Measurements from ENCODE around the gene GPR107. TPM values are rescaled to one million over a fixed set of nuclear protein-coding genes. Genes with fewer than 3 reads are reported as not detected.
"Not testable (repeated sequence)": the region's sequence is repeated elsewhere in the genome, so short reads cannot be mapped to it uniquely, and the experiment has no call there.

The GPR107 gene
- 10 to 100 TPM; 30.9 to 40.3 (median 35.8) TPM for polyA plus RNA-seq (ENCODE audit: insufficient read length in 10 of 10)
- long read RNA-seq, donor 1, full-length matches to known transcripts = 1 of 1 reads
- long read RNA-seq, donor 1, partial matches to known transcripts = 0 of 1 reads
- long read RNA-seq, donor 1, other reads (novel, unspliced or antisense) = 0 of 1 reads
- long read RNA-seq, donor 2, full-length matches to known transcripts = 1 of 7 reads
- long read RNA-seq, donor 2, partial matches to known transcripts = 6 of 7 reads
- long read RNA-seq, donor 2, other reads (novel, unspliced or antisense) = 0 of 7 reads
- long read RNA-seq, donor 3 = 0 reads
- long read RNA-seq, donor 4, full-length matches to known transcripts = 2 of 2 reads
- long read RNA-seq, donor 4, partial matches to known transcripts = 0 of 2 reads
- long read RNA-seq, donor 4, other reads (novel, unspliced or antisense) = 0 of 2 reads
- long read RNA-seq, donor 5, full-length matches to known transcripts = 2 of 2 reads
- long read RNA-seq, donor 5, partial matches to known transcripts = 0 of 2 reads
- long read RNA-seq, donor 5, other reads (novel, unspliced or antisense) = 0 of 2 reads
- long read RNA-seq, donor 6, partial matches to known transcripts = 5 of 5 reads
- long read RNA-seq, donor 6, other reads (novel, unspliced or antisense) = 0 of 5 reads
- long read RNA-seq, donor 7, full-length matches to known transcripts = 1 of 1 reads
- long read RNA-seq, donor 7, partial matches to known transcripts = 0 of 1 reads
- long read RNA-seq, donor 7, other reads (novel, unspliced or antisense) = 0 of 1 reads
- long read RNA-seq, donor 8, full-length matches to known transcripts = 1 of 9 reads
- long read RNA-seq, donor 8, partial matches to known transcripts = 8 of 9 reads
- long read RNA-seq, donor 8, other reads (novel, unspliced or antisense) = 0 of 9 reads
- long read RNA-seq, donor 9 = 0 reads

- DNase-seq = peak; percentile 76 to 94 (median 82)
Measured at GRCh38 chr9:130053504-130054324, at the start of gene GPR107. Gene GPR107, plus strand, starts transcription at chr9:130053906. Its CDS starts 27 bp downstream, at chr9:130053933.

DNA sequence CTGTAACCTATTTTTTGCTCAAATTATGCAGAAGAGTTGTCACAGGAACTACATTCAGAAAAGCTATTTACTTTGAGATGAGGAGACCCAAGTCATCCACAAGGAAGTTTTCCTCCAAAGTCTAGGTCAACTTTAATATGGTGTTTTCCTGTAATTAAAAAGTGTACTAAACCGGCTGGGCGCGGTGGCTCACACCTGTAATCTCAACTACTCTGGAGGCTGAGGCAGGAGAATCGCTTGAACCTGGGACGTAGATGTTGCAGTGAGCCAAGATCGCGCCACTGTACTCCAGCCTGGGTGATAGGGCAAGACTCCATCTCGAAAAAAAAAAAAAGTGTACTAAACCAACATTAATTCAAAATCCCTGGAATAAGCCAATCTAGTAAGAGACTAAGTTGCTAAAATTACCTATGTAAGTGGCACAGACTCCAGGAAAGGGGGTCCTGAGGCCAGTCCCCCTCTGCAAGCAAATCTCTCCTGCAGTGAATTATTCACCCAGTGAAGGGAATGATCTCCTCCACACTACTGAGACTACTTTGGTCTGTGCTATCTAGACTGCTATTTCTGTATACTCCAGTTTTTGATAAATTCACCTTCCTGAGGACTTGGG lies 49.7 kb upstream of the GPR107 start:
- no peak for DNase-seq

DNA sequence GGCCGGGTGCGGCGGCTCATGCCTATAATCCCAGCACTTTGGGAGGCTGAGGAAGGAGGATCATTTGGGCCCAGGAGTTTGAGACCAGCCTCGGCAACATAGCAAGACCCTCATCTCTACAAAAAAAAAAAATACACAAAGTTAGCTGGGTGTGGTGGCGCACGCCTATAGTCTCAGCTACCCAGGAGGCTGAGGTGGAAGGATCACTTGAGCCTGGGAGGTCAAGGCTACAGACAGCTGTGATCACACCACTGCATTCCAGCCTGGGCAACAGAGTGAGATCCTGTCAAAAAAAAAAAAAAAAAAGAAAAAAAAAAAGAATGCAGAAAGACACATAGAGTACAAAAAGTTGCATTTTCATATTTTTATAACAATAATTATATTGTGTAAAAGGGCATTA lies 46.8 kb upstream of the GPR107 start:
- not testable (repeated sequence) for DNase-seq

- no peak for DNase-seq
Measured at GRCh38 chr9:130008538-130008937, 45.2 kb upstream of the GPR107 start.

DNA sequence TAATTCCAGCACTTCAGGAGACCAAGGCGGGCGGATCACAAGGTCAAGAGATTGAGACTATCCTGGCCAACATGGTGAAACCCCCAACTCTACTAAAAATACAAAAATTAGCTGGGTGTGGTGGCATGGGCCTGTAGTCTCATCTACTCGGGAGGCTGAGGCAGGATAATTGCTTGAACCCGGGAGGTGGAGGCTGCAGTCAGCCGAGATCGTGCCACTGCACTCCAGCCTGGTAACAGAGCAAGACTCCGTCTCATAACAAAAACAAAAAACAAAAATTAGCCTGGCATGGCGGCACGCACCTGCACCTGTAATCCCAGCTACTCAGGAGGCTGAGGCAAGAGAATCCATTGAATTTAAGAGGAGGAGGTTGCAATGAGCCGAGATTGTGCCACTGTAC lies 44.2 kb upstream of the GPR107 start:
- not testable (repeated sequence) for DNase-seq

DNA sequence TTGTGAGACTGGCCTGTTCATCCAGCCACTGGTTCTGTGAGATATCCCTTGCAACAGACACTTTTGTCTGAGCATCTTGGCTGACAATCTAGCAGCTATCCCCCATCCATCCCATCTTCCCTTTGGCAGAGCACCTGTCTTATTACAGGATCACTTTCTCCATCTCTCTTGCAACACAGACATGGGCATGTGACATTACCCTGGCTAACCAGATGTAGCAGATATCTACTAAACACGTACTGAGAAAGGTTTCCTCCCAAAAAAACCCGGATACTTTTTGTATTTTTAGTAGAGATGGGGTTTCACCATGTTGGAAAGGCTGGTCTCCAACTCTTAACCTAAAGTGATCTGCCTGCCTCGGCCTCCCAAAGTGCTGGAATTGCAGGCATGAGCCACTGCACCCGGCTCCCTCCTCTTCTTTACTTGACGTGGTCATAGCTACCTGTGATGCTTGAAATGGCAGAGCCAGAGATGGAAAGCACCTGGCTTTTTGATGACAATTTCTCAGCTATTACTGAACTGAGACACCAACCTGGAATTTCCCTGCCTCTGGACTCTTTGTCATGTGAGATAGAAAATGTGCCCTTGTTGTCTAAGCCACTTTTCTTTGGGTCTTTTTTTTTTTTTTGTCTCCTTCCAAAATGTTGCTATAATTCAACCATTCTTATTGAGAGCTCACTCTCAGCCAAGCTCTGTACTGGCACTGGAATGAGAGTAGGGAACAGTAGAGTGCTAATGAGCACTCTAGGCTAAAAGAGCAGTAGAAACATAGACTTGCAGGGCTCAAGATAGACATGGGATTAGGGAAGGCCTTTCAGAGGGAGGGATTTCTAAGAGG lies 43.3 kb upstream of the GPR107 start:
- no peak for DNase-seq

- DNase-seq = no peak
Measured at GRCh38 chr9:130013326-130013725, 40.4 kb upstream of the GPR107 start.

GRCh38 chr9:130015353-130016019 lies 38.2 kb upstream of the GPR107 start:
- DNase-seq = no peak

DNA sequence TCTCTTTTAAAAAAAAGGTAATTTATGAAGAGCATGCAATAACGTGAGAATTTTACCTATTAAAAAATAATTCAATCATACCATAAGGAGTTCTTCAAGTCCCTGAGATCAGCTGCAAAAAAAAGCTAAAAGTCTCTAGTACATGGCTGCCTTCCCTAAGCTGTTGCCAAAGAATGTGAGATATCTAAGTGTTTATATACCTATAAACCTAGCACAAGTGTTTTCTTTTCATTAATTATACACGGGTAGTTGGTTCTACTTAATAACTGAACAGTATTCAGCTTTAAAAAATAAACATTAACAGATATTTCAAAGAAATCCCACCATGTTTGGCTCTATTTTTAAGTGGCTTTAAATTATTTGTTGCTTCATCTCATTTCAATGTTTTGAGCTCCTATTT lies 36.6 kb upstream of the GPR107 start:
- DNase-seq = no peak

DNA sequence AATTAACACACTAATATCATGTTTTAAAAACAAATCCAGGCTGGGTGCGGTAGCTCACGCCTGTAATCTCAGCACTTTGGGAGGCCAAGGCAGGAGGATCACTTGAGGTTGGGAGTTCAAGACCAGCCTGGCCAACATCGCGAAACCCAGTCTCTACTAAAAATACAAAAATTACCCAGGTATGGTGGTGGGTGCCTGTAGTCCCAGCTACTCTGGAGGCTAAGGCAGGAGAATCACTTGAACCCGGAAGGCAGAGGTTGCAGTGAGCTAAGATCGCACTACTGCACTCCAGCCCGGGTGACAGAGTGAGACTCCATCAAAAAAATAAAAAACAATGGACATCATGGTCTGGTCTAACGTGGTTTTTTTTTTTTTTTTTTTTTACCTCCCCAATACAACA lies 36.2 kb upstream of the GPR107 start:
- not testable (repeated sequence) for DNase-seq

- DNase-seq = no peak
Measured at GRCh38 chr9:130018265-130018664, 35.4 kb upstream of the GPR107 start.

- peak in 2 of 3 donors; percentile 31 to 58 for DNase-seq
Measured at GRCh38 chr9:130020618-130021017, 33.1 kb upstream of the GPR107 start.

- DNase-seq = no peak
Measured at GRCh38 chr9:130021123-130021522, 32.6 kb upstream of the GPR107 start.

GRCh38 chr9:130021842-130022241 lies 31.9 kb upstream of the GPR107 start:
- not testable (repeated sequence) for DNase-seq

DNA sequence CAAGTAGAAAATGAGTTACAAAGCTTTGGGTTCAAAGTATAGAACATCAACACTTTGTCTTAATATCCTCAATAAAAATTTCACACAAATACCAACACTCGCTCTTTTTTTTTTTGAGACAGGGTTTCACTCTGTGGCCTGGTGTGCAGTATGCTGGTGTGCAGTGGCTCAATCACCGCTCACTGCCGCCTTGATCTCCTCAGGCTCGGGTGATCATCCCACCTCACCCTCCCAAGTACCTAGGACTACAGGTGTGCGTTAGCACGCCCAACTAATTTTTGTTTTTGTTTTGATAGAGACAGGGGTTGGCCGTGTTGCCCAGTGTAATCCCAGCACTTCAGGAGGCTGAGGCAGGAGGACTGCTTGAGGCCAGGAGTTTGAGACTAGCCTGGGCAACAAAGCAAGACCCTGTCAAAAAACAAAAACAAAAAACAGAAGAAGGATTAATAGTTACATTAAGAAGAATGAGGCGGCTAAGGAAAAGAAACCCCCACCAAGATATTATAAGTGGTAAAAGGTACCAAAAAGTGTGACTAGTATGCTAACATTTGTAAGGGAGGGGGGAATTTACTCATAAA lies 31.1 kb upstream of the GPR107 start:
- no peak for DNase-seq

DNA sequence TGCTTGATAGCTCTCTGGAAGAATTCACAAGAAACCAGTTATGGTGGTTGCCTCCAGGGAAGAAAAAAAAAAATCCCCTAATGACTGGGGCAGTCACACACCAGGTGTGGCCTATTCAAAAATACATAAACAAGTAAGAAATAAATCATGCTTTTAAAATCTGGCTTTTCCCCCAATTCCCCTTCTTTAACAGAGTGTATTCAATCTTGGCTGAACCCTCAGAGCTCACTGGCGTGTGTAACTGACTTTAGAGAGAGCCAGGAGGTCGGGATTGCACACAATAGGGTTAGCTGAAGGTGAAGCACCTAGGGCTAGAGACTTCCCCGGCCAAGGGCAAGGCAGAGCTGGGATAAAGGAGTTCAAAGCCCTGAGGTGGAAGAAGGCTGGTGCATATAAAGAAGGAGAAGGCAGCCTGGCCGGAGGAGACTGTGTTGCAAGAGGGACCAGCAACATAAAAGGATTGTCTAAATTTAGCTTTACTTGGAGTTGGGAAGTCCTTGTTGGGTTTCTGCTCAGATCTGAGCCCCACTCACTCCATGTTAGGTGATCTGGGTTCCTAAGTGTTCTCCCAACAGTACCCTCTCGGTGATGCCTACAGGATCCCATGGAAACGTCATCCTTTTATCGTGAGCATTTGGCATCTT lies 30.4 kb upstream of the GPR107 start:
- DNase-seq = peak in 1 of 3 donors; percentile 38

DNA sequence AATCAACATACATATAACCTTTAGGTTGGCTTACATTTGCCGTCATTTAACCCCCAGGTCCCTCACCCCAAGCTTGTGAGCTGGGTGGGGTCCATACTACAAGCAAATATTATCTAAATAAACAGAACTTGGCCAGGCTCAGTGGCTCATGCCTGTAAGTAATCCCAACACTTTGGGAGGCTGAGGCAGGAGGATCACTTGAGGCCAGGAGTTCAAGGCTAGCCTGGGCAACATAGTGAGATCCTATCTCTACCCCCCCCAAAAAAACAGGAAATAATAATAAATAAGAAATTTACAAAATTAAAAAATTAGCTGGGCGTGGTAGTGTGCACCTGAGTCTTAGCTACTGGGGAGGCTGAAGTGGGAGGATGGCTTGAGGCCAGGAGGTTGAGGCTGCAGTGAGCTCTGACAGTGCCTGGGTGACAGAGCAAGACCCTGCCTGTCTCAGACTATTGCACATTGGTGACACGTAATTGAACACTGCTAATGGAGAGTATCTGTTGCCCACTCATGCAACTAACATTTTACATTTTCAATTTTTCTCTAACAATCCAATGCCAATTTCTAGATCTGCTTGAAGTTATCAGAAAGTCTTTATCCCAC lies 29.6 kb upstream of the GPR107 start:
- no peak for DNase-seq

GRCh38 chr9:130024597-130024994 lies 29.1 kb upstream of the GPR107 start:
- no peak for DNase-seq

Data from muscle of back (tissue), 13 donors.